OCI-LY1 (cell line): Measurements from ENCODE around the gene ITPA.

Experiments used
- EZH2 ChIP-seq: fragments of 200-600 bp; sonication (generic), shearing (Covaris generic); IDR thresholded peaks from 2 replicates; pipeline ENCODE4 v1.8.0; 2017; ENCODE audit warnings: borderline replicate concordance, mixed run types, mild to moderate bottlenecking, antibody characterized with exemption, low read length, moderate library complexity, mixed read lengths
- TF ChIP-seq, protein P1 (sequence below): fragments of 200-600 bp; sonication (generic), shearing (Covaris generic); IDR thresholded peaks from 2 replicates; pipeline ENCODE4 v1.5.1; 2017; ENCODE audit warnings: mild to moderate bottlenecking, antibody characterized with exemption, low read length, moderate library complexity, mixed read lengths

- TF ChIP-seq, protein P1, sequence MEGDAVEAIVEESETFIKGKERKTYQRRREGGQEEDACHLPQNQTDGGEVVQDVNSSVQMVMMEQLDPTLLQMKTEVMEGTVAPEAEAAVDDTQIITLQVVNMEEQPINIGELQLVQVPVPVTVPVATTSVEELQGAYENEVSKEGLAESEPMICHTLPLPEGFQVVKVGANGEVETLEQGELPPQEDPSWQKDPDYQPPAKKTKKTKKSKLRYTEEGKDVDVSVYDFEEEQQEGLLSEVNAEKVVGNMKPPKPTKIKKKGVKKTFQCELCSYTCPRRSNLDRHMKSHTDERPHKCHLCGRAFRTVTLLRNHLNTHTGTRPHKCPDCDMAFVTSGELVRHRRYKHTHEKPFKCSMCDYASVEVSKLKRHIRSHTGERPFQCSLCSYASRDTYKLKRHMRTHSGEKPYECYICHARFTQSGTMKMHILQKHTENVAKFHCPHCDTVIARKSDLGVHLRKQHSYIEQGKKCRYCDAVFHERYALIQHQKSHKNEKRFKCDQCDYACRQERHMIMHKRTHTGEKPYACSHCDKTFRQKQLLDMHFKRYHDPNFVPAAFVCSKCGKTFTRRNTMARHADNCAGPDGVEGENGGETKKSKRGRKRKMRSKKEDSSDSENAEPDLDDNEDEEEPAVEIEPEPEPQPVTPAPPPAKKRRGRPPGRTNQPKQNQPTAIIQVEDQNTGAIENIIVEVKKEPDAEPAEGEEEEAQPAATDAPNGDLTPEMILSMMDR = no peak
- no peak for TF ChIP-seq EZH2
Observed at GRCh38 chr20:3172126-3172932, 37.0 kb upstream of the ITPA start.
